WERI-Rb-1 (cell line): ENCODE results near the gene ANKRD23.

Experiments used
- DNase-seq: peaks from one replicate; pipeline ENCODE4 v3.0.0-alpha.2; 2020
- H3K27ac ChIP-seq: fragments of 250-450 bp; sonication (Bioruptor Pico); 2 replicates; pipeline ENCODE4 v1.5.1; 2020; ENCODE audit warnings: mild to moderate bottlenecking, moderate library complexity
- H3K27me3 ChIP-seq: fragments of 250-450 bp; sonication (Bioruptor Pico); 2 replicates; pipeline ENCODE4 v1.5.1; 2021; ENCODE audit warnings: mild to moderate bottlenecking, low read depth, moderate library complexity; ENCODE audit not compliant: insufficient read depth, severe bottlenecking
- H3K36me3 ChIP-seq: fragments of 250-450 bp; sonication (Bioruptor Pico); 2 replicates; pipeline ENCODE4 v1.5.1; 2020; ENCODE audit warnings: mild to moderate bottlenecking, moderate library complexity
- H3K4me3 ChIP-seq: 2 replicates; pipeline ENCODE4 v1.5.1; 2011; ENCODE audit warnings: low read depth, mild to moderate bottlenecking, control low read depth, low read length
- H3K9me3 ChIP-seq: fragments of 250-450 bp; sonication (Bioruptor Pico); 2 replicates; pipeline ENCODE4 v1.5.1; 2021; ENCODE audit warnings: mild to moderate bottlenecking, moderate library complexity; ENCODE audit not compliant: severe bottlenecking
- TF ChIP-seq, protein P1 (sequence below): IDR thresholded peaks from 2 replicates; pipeline ENCODE4 v1.5.1; 2011; ENCODE audit warnings: low read depth, mild to moderate bottlenecking, control low read depth, inconsistent platforms, low read length

Gene ANKRD23

DNA sequence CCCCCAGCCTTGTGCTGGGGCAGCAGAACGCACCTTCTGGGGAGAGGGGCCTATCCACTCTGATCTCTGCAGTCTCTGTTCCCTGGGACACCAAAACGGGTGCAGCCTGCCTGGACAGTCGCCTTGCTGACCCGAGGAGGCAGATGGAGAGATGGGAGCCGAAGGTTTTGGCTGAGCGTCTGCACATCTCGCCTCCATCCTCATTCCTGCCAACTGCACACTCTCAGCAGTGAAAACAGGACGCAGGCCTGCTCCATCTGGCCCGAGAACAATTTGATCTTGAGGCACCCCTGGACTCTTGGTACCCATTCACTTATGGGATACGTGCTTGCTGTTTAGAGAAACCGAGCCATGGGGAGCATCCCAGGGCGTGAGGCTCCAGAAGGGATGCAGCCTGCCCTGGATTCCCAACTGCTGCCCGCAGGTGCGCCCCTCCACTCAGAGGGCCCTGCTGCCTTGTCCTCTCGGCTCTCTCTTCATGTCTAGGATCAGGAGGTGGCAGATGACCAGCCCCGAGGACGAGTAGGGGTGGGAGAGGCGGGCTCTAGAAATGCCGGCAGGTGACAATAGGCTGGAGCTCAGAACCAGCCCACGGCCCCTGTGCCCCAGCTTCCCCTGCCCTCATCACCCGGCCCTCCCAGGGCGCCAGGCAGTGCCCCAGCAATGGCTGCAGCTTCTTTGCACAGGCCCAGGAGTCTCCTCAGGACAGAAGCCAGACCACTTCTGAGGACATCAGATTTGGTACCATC is 35.1 kb upstream of the ANKRD23 start:
- no peaks in the 10 kb centered on the region for H3K9me3 ChIP-seq

DNA sequence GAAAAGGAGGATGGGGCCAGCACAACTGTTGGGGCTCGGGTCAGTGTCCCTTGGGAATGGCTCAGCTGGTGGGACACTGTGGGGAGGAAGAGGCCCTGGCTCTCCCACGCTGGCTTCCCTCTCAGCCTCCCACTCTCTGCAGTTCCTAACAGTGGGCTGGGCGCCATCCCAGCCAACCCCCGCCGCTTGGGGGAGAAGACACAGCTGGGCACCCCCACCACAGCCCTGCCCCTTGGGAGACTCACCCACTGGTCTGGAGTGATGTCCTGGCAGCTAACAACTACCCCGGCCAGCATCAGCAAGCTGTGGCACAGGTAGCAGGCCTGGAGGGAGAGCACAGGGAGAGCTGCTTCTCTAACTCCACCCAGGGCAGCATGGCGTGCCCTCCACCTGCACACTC is 34.4 kb upstream of the ANKRD23 start:
- TF ChIP-seq, protein P1, sequence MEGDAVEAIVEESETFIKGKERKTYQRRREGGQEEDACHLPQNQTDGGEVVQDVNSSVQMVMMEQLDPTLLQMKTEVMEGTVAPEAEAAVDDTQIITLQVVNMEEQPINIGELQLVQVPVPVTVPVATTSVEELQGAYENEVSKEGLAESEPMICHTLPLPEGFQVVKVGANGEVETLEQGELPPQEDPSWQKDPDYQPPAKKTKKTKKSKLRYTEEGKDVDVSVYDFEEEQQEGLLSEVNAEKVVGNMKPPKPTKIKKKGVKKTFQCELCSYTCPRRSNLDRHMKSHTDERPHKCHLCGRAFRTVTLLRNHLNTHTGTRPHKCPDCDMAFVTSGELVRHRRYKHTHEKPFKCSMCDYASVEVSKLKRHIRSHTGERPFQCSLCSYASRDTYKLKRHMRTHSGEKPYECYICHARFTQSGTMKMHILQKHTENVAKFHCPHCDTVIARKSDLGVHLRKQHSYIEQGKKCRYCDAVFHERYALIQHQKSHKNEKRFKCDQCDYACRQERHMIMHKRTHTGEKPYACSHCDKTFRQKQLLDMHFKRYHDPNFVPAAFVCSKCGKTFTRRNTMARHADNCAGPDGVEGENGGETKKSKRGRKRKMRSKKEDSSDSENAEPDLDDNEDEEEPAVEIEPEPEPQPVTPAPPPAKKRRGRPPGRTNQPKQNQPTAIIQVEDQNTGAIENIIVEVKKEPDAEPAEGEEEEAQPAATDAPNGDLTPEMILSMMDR, result no peak
- Histone ChIP-seq H3K4me3 (no peak overlapping the region), H3K27me3 (no peaks in the 10 kb centered on the region), H3K36me3 (no peaks in the 10 kb centered on the region), H3K9me3 (no peaks in the 10 kb centered on the region), H3K27ac (no peak overlapping the region)
- DNase-seq, result no peak

More for the DNA sequence above, 35.1 kb upstream of the ANKRD23 start:
- Histone ChIP-seq H3K4me3 (no peak overlapping the region), H3K36me3 (no peaks in the 10 kb centered on the region), H3K27ac (no peak overlapping the region), H3K27me3 (no peaks in the 10 kb centered on the region)
- TF ChIP-seq, protein P1, result no peak
- DNase-seq, result no peak

DNA sequence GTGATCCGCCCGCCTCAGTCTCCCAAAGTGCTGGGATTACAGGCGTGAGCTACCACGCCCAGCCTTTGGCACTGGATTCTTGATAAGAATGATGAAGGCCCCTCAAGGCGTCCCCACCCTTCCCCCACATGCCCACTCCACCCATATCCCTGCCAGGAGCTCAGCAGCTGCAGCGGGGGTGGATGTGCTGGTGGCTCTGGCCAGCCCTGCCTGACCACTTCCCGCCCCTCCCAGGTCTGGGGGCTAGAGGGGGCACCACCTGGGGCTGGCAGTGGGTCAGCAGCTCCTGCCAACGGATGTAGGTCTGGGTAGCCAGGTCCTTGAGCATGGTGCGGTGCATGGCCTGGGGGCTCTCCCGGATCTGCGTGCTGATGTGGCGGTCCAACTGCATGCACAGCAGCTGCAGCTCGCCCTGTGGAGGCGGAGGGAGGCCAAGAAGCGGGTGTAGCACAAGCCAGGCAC is 33.8 kb upstream of the ANKRD23 start:
- TF ChIP-seq, protein P1, result no peak

DNA sequence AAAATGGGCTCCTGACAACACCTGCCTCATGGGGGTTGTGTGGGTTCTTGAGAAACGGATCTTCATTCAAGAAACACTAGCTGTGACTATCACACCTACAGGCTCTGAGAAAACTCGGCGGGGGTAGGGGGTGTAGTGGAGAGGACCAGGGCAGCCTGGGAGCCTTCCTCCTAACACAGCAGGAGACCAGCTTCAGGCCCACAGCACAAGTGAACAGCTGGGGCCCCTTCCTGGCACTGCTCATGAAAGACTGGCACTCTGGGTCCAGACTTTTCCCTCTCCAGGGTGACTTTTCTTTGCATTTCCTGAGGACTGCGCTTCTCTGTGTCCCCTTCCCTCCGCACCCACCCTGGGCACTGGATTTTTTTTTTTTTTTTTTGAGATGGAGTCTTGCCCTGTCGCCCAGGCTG is 33.2 kb upstream of the ANKRD23 start:
- Histone ChIP-seq H3K9me3 (no peaks in the 10 kb centered on the region), H3K4me3 (no peak overlapping the region), H3K27ac (no peak overlapping the region), H3K27me3 (no peaks in the 10 kb centered on the region), H3K36me3 (no peaks in the 10 kb centered on the region)
- TF ChIP-seq, protein P1, result no peak
- DNase-seq, result no peak

More for the DNA sequence above, 33.8 kb upstream of the ANKRD23 start:
- Histone ChIP-seq H3K9me3 (no peaks in the 10 kb centered on the region), H3K27ac (no peak overlapping the region), H3K4me3 (no peak overlapping the region), H3K27me3 (no peaks in the 10 kb centered on the region), H3K36me3 (no peaks in the 10 kb centered on the region)
- no peak for DNase-seq

DNA sequence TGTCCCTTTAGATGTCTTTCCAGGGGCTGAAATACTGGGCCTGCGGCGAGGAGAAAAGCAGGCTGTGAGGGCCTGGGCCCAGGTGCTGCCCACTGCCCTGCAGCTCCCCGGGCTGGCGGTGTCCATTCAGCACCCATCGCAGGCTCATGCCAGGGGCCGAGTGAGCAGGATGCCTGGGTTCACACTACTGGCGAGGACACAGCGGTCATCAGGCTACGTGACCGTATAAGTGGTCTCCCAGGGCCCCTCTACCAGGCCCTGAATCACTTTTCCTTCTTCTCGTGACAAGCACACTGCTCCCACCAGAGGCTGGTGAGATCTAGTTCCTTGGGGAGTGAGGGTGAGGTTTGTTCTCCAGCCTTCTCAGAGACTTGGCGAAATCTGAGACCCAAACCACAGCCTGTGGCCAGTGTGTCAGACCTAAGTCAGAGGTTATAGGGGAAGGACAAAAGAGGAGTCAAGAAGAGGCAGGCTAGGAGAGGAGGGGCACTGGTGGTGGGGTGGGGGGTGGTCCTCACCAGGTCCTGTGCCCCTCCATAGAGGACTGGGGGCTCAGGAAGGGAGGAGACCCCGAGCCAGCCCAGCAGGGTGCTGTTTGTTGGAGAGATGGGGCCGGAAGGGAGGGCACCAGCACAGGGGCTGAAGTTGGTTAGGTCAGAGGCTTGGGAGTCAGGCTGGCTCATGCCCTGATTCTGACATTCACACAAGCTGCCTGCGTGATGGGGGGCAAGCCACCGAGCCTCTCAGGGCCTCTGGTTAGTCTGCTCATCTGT is 32.6 kb upstream of the ANKRD23 start:
- H3K4me3 ChIP-seq, result no peak overlapping the region
- no peak for DNase-seq
- no peaks in the 10 kb centered on the region for H3K27me3 ChIP-seq
- no peaks in the 10 kb centered on the region for H3K9me3 ChIP-seq
- H3K36me3 ChIP-seq, result no peaks in the 10 kb centered on the region
- TF ChIP-seq, protein P1, result no peak
- H3K27ac ChIP-seq, result no peak overlapping the region
